HG03460 (cell line): Measurements from ENCODE around the gene SDF4.

Source experiments
- ATAC-seq: cut with Tn5 transposase; IDR thresholded peaks from one replicate; pipeline ENCODE4 v1.9.1; 2021; ENCODE audit not compliant: unreplicated experiment

The SDF4 gene

DNA sequence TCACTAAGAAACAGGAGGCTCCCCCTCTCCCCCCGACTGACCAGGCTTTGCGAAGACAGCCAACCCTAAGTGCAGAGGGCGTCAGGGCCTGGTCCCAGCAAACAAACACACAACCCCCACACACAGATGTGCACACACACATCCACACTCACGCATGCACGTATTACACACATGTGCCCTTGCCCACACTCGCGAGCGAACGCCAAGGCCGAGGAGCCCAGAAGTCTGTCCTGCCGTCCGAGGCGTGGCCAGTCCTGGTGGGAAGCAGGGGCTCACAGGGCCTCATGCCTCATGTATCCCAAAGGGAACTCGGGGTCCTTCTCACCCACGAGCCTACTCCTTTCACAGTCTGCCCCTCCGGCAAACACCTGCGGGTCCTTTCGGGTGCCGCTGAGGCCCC is 2.0 kb downstream of the SDF4 start:
- no peak for ATAC-seq

DNA sequence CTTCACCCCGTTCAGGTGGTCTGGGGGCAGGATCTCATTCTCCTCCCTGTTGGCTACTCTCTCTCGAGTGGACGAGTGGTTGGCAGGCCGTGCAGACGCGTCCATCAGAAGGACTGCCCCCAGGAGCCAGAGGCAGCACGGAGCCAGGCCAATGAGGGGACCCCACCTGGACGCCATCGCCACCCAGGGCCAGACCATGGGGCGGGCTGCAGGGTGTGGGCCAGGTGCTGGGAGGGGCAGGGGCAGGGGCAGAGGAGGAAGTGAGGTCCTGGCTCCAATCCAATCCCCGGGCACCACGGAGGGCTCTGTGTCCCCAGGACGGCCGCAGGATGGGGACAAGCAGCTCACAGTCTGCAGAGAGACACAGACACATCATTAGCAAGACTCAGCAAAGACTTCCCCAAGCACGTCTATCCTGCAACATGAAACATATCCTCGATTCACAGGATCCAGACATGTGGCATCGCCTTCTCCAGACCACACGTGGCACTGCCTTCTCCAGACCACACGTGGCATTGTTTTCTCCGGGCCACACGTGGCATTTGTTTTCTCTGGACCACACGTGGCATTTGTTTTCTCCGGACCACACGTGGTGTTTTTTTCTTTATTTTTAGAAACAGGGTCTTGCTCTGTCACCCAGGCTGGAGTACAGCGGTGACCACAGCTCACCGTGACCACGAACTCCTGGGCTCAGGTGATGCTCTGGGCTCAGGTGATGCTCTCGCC is 3.0 kb downstream of the SDF4 start:
- ATAC-seq: no peak

DNA sequence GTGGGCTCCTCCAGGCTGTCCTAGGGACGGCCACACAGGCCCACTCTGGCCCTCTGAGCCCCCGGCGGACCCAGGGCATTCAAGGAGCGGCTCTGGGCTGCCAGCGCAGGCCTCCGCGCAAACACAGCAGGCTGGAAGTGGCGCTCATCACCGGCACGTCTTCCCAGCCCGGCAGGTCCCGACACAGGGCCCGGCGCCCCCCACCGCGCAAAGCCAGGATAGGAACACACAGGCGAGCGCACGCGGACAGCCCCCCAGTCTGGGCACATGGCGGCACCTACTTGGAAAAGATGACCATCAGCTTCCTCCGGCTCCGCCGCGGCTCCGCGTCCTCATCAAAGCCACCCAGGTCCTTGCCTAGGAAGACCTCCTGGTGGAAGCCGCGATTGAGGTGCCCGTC is 3.6 kb downstream of the SDF4 start:
- no peak for ATAC-seq

DNA sequence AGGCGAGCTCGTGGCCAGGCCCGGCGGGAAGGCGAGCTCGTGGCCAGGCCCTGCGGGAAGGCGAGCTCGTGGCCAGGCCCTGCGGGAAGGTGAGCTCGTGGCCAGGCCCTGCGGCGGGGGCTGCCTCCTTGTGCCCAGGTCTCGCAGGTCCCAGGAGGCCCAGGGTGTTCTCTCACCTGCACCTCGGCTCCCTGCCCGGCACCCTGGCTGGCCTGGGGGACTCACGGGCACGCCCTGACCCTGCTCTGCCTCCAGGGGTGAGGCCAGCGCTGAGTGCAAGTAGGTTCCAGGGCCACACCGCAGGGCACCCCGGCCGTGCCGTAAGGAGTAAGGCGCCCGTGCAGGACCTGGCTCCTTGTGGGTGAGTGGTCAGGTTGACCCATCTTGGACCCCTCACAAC is 4.4 kb downstream of the SDF4 start:
- no peak for ATAC-seq

DNA sequence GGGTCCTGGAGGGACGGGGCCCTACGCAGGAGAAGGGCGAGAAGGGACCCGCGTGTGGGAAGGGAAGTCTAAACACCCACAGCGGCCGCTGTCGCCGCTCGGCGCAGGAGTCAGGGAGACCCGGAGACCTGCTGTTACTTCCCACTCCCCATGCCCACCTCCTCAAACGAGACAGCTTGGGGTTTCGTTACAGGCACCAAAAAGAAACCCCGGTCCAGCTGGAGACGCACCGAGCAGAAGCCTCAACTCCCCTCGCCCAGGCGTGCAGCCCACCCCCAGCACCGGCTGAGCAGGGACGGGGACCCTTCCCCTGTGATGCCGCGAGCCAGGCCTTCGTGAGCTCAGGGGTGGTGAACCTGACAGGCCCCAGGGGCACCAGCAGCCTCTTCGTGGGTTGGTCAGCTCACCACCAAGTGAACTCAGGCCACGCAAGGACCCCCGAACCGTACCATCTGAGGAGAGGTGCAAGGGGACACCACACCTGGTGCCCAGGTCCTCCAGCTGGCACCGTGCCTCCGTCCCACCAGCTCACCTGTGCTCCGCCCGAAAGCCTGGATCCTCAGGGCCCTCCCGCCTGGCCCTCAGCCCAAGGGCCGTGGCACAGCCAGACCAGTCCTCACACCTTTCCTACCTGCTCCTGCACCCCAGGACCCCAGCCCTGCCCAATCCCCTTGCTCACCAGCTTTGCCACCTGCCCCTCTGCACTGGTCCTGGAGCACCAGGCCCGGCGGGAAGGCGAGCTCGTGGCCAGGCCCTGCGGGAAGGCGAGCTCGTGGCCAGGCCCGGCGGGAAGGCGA is 5.0 kb downstream of the SDF4 start:
- no peak for ATAC-seq

DNA sequence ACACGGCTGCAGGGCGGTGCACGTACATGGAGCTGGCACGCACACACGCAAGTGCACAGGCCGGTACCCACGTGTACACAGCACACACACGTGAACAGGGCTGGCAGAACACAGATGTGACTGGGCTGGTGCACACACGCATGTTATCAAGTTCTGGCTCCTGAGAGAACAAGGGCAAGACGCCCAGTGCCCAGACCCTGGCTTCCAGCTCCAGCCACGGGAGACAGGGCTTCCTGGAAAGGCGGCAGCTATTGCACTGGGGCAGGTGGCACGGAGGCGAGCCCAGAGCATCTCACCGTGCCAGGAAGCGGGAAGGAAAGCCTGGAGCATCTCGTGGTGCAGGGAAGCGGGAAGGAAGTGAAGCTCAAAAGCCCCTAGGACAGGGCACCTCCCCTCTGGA is 5.9 kb downstream of the SDF4 start:
- ATAC-seq: no peak

GRCh38 chr1:1225238-1225845 is 6.5 kb downstream of the SDF4 start:
- no peak for ATAC-seq

DNA sequence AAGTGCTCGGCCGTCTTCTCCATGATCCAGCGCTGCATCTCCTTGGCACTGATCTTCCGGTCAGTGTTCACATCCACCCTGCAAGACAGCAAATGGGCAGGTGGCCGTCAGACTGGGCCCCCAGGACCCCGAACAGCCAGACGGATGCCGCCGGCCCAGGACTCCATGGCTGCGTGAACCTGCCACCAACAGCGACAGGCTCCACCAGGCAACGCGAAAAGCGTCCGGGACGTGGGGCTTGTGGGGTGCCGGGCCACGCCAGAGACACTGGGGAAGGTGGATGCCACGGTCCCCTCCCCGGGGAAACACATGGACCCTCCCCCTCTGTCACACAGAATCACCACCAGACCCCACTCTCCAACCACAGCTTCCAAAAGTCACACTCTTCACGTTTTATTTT is 7.9 kb downstream of the SDF4 start:
- no peak for ATAC-seq

DNA sequence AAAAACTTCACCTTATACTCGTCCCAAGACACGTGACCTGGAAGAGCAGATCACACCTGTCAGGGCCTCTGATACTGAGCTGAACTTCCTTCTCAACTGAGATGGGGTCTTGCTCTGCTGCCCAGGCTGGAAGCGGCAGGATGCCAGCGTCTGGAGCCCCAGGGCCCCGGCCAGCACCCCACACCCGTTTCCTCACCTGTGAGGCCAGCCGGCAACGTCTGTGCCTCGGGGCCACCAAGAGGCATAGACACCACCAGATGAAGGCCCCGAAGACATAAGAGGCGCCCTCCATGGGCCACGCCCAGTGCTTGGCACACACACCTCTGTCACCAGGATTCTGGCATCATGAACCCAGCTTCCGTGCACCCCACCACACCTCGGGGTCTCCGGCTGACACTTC is 8.5 kb downstream of the SDF4 start:
- no peak for ATAC-seq

GRCh38 chr1:1222575-1223225 is 9.1 kb downstream of the SDF4 start:
- no peak for ATAC-seq

DNA sequence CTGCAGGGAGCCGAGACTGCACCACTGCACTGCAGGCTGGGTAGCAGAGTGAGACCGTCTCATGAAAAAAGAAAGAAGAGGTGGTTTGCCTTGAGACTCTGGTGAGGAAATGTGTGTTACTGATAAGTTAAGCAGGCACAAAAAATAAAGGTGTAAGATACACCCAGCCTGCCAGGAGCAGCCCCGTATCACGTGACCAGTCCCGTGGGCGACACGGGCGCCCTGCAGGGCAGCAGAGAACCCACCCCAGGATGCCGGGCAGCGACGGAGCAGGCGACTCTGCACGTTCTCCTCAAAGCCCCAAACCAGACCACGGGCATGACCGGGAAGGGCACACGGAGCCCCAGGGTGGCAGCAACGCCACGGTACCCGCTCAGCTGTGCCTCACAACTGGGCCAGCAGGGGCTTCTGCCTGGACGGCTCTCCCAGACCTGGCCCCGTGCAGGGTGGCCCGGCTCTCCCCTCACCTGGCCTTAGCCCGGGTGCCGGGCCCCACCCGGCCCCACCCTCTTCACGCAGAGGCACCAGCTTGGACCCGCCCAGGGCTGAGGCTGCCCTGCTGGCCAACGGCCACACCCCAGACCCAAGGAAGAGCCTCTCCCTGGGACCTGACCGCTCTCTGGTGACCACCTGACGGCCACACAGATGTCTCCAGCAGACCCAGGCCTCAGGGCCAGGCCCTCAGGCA is 9.8 kb downstream of the SDF4 start:
- ATAC-seq: no peak

DNA sequence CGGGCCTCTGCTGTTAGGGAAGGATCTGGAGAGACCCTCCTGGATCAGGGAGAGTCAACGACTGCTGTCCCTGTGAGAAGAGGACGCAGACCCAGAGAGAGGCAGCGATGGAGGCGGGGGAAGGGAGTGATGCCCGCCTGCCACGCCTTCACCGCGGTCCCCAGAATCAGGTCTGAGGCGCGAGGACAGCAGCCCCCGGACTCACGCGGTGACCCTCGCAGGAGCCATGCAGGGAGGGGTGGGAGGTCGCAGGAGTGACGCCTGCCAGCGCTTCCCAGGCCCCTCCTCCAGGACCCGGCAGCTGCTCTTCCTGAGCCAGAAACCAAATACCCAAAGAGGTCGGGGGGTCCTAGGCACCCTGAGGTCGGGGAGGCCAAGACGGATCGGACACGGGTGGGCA is 11.6 kb downstream of the SDF4 start:
- ATAC-seq: no peak

DNA sequence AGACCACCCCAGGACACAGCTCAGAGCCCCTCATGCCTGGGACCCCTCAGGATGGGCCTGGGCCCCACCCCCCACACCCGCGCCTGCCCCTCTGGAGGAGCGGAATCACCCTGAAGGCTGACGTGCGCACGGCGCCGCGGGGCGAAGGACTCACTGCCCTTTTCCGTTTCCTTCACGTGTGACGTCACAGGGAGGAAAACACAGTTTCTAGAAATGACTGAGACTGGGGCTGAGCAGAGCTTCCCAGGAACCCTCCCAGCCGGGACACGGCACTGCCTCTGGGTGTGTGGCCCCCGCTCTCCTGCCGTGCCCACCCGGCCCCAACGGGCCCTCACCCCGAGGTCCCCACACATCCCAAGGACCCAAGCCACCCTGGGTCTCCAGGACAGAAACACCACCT is 12.5 kb downstream of the SDF4 start:
- ATAC-seq: no peak

- no peak for ATAC-seq
These were observed 13.1 kb downstream of the SDF4 start for GRCh38 chr1:1218524-1219200.

DNA sequence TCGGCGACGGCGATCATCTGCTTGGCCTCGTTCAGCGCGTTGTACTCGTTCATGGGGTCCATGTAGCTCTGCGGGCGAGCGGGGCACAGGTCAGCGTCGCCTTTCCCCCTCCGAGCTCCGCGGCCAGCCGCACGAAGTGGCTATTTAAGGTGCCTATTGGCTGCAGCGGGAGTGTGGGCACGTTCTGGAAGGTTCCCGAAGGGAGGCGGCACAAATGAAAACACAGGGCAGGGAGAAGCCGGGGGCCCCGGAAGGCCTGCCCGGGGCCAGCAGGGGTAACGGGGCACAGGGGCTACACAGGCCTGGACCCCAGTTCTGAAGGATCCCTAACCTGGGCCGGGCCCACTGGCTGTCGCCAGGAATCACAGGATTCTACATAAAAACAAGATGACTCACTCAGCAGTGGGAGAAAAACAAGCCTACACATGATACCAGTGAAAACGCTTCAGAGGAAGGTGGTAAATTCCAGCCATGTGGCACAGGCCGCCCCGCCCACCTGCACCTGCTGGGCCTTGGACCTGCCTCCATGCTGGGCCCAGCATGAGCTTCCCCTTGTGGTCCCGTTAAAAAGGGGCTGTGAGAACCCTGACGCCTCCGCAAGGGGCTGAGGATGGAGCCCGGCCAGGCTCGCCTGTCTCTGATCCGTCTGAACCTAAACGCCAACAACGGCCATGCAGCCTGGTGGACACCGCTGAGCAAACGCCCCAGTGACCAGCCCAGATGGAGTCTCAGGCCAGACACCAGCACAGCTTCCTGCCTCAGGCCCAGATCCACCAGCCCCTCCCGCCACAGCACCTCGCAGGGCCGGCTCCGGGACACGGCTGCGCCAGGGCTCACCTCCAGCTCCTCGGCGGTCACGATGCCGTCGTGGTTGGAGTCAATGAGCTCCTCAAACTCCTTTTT is 13.9 kb downstream of the SDF4 start:
- no peak for ATAC-seq

DNA sequence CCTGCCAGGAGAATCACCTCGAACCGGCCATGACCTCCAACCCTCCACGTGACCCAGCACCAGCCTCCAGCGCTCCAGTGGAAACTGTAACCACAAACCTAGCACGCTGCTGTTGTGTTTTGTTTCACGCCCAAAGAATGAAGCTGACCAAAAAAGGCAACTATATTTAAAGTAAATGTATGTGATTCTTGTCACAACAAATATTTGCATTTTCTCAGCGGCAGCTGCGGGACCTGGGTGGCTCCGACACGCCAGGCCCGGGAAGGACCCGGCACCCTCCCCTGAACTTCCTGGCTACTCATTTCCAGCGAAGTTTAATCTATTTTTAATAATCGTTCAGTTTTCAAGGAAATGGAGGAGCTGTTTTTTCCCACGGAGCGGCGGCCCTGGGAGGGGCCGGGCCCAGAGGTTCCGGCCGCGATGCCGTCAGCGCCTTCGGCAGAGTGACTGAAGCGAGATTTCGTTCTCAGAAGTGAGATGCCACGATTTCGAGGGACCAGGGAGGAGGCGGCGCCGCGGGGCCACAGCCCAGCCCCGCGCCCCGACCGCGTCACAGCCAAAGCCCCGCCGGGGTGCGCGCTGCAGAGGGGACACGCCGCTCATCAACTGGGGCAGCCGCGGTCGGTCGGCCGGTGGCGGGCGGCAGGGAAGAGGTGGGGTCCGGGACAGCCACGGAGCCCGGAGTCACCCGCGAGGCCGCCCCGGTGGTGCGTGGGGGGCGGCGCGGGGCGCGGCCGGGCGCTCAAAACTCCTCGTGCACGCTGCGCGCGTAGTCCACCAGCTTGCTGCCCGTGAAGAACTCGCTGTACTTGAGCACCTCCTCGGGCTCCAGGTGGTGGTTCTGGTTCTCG is 14.8 kb downstream of the SDF4 start:
- no peak for ATAC-seq

- no peak for ATAC-seq
These were observed 15.8 kb downstream of the SDF4 start for GRCh38 chr1:1215881-1216605.

DNA sequence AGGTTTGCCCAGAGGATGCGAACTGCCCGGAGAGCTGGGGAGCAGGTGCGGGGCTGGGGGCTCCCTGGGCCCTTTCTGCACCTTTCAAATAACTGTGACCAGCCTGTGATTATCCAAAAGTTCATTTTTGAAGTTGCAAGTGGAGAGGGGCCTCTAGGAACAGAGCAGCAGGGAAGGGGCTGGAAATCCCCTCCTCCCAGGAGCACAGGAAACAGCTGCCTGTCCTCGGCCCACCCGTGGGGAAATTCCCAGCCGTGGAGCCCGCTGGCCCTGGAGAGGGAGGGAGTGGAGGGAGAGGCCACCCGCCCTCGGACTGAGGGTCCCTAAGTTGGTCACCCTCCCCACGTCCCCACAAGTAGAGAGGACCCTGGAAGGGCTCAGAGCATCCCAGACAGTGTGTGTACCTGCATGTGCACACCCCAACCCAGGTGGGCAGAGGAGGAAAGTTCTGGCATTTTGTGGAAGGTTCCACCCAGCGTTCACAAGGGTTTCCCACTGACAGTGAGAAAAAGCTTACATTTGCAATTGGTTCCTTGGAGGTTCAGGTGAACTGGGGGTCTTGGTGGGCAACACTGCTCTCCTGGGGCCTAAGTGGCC is 16.6 kb downstream of the SDF4 start:
- no peak for ATAC-seq
